SK-N-SH (cell line): ENCODE results near the gene OR1I1. TPM values are rescaled to one million over a fixed set of nuclear protein-coding genes. Genes with fewer than 3 reads are reported as not detected.

Experiments
- CTCF ChIA-PET: fragments of 300-600, 350-600 bp; formaldehyde crosslinking; extraction: SDS; loops from one replicate; lab custom pipeline; 2021; lab: Yijun Ruan, JAX
- POLR2A ChIA-PET: fragments of 350-600 bp; sonication (Branson Sonifier 250); formaldehyde crosslinking; extraction: SDS; loops from one replicate; lab custom pipeline; 2020; ENCODE audit warnings: antibody characterized with exemption, inconsistent platforms; lab: Yijun Ruan, JAX
- DNase-seq: peaks from one replicate; pipeline ENCODE4 v3.0.0; 2012
- H2AFZ ChIP-seq: fragments of 200-600 bp; sonication (generic); 2 replicates; pipeline ENCODE4 v1.8.1; 2016; ENCODE audit warnings: antibody characterized with exemption, mild to moderate bottlenecking, low read depth
- H3F3A ChIP-seq: fragments of 200-600 bp; sonication (generic); replicated peaks from 2 replicates; pipeline ENCODE3; 2016; ENCODE audit warnings: antibody characterized with exemption, mild to moderate bottlenecking; ENCODE audit not compliant: insufficient read depth
- H3K27ac ChIP-seq, 2 experiments: fragments of 200-500 bp in 1 of 2; fragments of 200-600 bp in 1 of 2; sonication (Bioruptor generic) in 1 of 2; sonication (generic), shearing (Covaris generic) in 1 of 2; 2 replicates each; pipeline versions ENCODE4 v1.5.1 to v1.6.1; 2014 to 2016; ENCODE audit warnings: low read depth in 2 of 2, inconsistent platforms in 1 of 2, low read length in 1 of 2, mild to moderate bottlenecking in 1 of 2, mixed read lengths in 1 of 2
- H3K27me3 ChIP-seq: fragments of 200-600 bp; sonication (generic), shearing (Covaris generic); 2 replicates; pipeline ENCODE4 v1.6.1; 2016; ENCODE audit warnings: mixed run types; ENCODE audit not compliant: insufficient read depth
- H3K36me3 ChIP-seq, 2 experiments: fragments of 200-500 bp in 1 of 2; fragments of 200-600 bp in 1 of 2; sonication (Bioruptor generic) in 1 of 2; sonication (generic) in 1 of 2; replicated peaks in 1 of 2; 2 replicates each; pipeline versions ENCODE3 to v1.5.1; 2014 to 2016; ENCODE audit warnings: low read length in 1 of 2, mild to moderate bottlenecking in 1 of 2; ENCODE audit not compliant: insufficient read depth in 2 of 2, control insufficient read depth in 1 of 2
- H3K4me1 ChIP-seq, 2 experiments: fragments of 200-500 bp in 1 of 2; fragments of 200-600 bp in 1 of 2; sonication (Bioruptor generic) in 1 of 2; sonication (generic), shearing (Covaris generic) in 1 of 2; 2 replicates each; pipeline versions ENCODE4 v1.5.1 to v1.6.1; 2014 to 2016; ENCODE audit warnings: low read depth in 1 of 2, low read length in 1 of 2, mixed run types in 1 of 2; ENCODE audit not compliant: insufficient read depth in 2 of 2, control insufficient read depth in 1 of 2
- H3K4me2 ChIP-seq: fragments of 200-600 bp; sonication (generic), shearing (Covaris generic); 2 replicates; pipeline ENCODE4 v1.6.1; 2017; ENCODE audit warnings: mixed run types
- H3K4me3 ChIP-seq, 2 experiments: fragments of 200-500 bp in 1 of 2; fragments of 200-600 bp in 1 of 2; sonication (Bioruptor generic) in 1 of 2; sonication (generic), shearing (Covaris generic) in 1 of 2; 2 replicates each; pipeline versions ENCODE4 v1.5.1 to v1.8.1; 2014 to 2016; ENCODE audit warnings: low read depth in 2 of 2, inconsistent platforms in 1 of 2, low read length in 1 of 2, mild to moderate bottlenecking in 1 of 2, mixed read lengths in 1 of 2, moderate library complexity in 1 of 2
- H3K79me2 ChIP-seq: fragments of 200-600 bp; sonication (generic); 2 replicates; pipeline ENCODE4 v1.8.1; 2017; ENCODE audit warnings: mild to moderate bottlenecking; ENCODE audit not compliant: insufficient read depth
- H3K9ac ChIP-seq: fragments of 200-600 bp; sonication (generic); 2 replicates; pipeline ENCODE4 v1.6.1; 2017; ENCODE audit warnings: mixed run types
- H3K9me2 ChIP-seq: fragments of 200-600 bp; sonication (generic); 2 replicates; pipeline ENCODE4 v1.6.1; 2017; ENCODE audit warnings: mixed run types
- H3K9me3 ChIP-seq: fragments of 200-600 bp; sonication (generic); 2 replicates; pipeline ENCODE4 v1.6.1; 2017; ENCODE audit warnings: mixed run types, mild to moderate bottlenecking, moderate library complexity
- H4K20me1 ChIP-seq: fragments of 200-600 bp; sonication (generic); 2 replicates; pipeline ENCODE4 v1.6.1; 2017; ENCODE audit warnings: mild to moderate bottlenecking, mixed run types; ENCODE audit not compliant: insufficient read depth
- FOXJ3 ChIP-seq: sonication (generic); formaldehyde crosslinking; IDR thresholded peaks from 2 replicates; pipeline ENCODE4 v1.5.1; 2020; ENCODE audit warnings: mild to moderate bottlenecking, missing genetic modification reagents
- FOXM1 ChIP-seq: IDR thresholded peaks from 2 replicates; pipeline ENCODE4 v1.4.0; 2012; ENCODE audit warnings: low read depth, mild to moderate bottlenecking
- GABPA ChIP-seq: IDR thresholded peaks from 2 replicates; pipeline ENCODE4 v1.4.0; 2012; ENCODE audit warnings: low read depth, mild to moderate bottlenecking
- JUND ChIP-seq: IDR thresholded peaks from 2 replicates; pipeline ENCODE4 v1.4.0; 2012
- MAX ChIP-seq: IDR thresholded peaks from 2 replicates; pipeline ENCODE4 v1.4.0; 2012; ENCODE audit warnings: low read depth
- NRF1 ChIP-seq: IDR thresholded peaks from 2 replicates; pipeline ENCODE4 v1.6.1; 2012; ENCODE audit warnings: low read depth, mild to moderate bottlenecking, low read length
- PBX3 ChIP-seq: IDR thresholded peaks from 2 replicates; pipeline ENCODE4; 2012
- POLR2AphosphoS5 ChIP-seq: IDR thresholded peaks from 2 replicates; pipeline ENCODE4 v1.6.1; 2012; ENCODE audit warnings: low read depth, low read length
- RAD21 ChIP-seq: IDR thresholded peaks from 2 replicates; pipeline ENCODE4 v1.6.1; 2012; ENCODE audit warnings: mild to moderate bottlenecking, low read length
- RCOR1 ChIP-seq: fragments of 150-350 bp; IDR thresholded peaks from 2 replicates; pipeline ENCODE4 v1.6.1; 2017; ENCODE audit warnings: antibody characterized with exemption, low read length
- RFX5 ChIP-seq: IDR thresholded peaks from 2 replicates; pipeline ENCODE4 v1.6.1; 2012; ENCODE audit warnings: mild to moderate bottlenecking, improper control_type of control experiment, low read length
- RXRA ChIP-seq: IDR thresholded peaks from 2 replicates; pipeline ENCODE4 v1.4.0; 2012; ENCODE audit warnings: low read depth, mild to moderate bottlenecking, borderline replicate concordance
- TCF12 ChIP-seq: IDR thresholded peaks from 2 replicates; pipeline ENCODE4 v1.4.0; 2012
- TEAD4 ChIP-seq: IDR thresholded peaks from 2 replicates; pipeline ENCODE4 v1.4.0; 2012; ENCODE audit warnings: mild to moderate bottlenecking, borderline replicate concordance; ENCODE audit not compliant: insufficient read depth
- WGBS: methylation state at CpG from one replicate; pipeline ENCODE4 v1.1.6; 2017; ENCODE audit warnings: low lambda C conversion rate; 5-methylcytosine and 5-hydroxymethylcytosine counted together
- polyA plus RNA-seq, 3 experiments: library from polyadenylated mRNA; depleted of rRNA; stranded (reverse); fragments of >200 nt; gene quantifications; 2 replicates each; pipeline ENCODE4 v1.2.3, GENCODE V29; 2012

Gene OR1I1
- polyA plus RNA-seq, 1 of the 3 experiments (the other 2 are of a cell fraction) = not detected

- H3K36me3 ChIP-seq = no peaks in the 10 kb centered on the region
- H3K27ac ChIP-seq = no peak overlapping the region
- DNase-seq = no peak
- H3K4me3 ChIP-seq = no peak overlapping the region
- H3K27me3 ChIP-seq = peaks cover 23% of the 10 kb centered on the region; the same call in 1 of the 2 replicates
- H3K9me3 ChIP-seq = no peaks in the 10 kb centered on the region
- TF ChIP-seq RAD21 (no peak), FOXJ3 (no peak), TCF12 (no peak), POLR2AphosphoS5 (no peak), PBX3 (no peak), MAX (no peak), RXRA (no peak), RCOR1 (no peak)
- H3K9ac ChIP-seq = no peak overlapping the region
- no peak overlapping the region for H3K4me2 ChIP-seq
- H4K20me1 ChIP-seq = no peaks in the 10 kb centered on the region
- no peak overlapping the region for H2AFZ ChIP-seq
- no peaks in the 10 kb centered on the region for H3F3A ChIP-seq
- 6% methylated on average over 5 of the region's 5 CpGs for WGBS
- ChIA-PET POLR2A (no interaction called here), CTCF (no interaction called here)
- no peaks in the 10 kb centered on the region for H3K9me2 ChIP-seq
- H3K4me1 ChIP-seq = no peaks in the 10 kb centered on the region
- no peaks in the 10 kb centered on the region for H3K79me2 ChIP-seq
Observed at GRCh38 chr19:15048128-15048527, 33.9 kb upstream of the OR1I1 start.

GRCh38 chr19:15048885-15049541 lies 33.0 kb upstream of the OR1I1 start, which contains the start of gene CASP14:
TSS of gene CASP14 (plus strand) at chr19:15049480. CDS start at chr19:15052252, 2,772 bp downstream.
- ChIA-PET CTCF (no interaction called here), POLR2A (no interaction called here)
- H3K79me2 ChIP-seq = no peaks in the 10 kb centered on the region
- H3K9me2 ChIP-seq = no peaks in the 10 kb centered on the region
- no peak for DNase-seq
- H4K20me1 ChIP-seq = no peaks in the 10 kb centered on the region
- no peaks in the 10 kb centered on the region for H3F3A ChIP-seq
- H3K9me3 ChIP-seq = no peaks in the 10 kb centered on the region
- no peak within 1 kb of the TSS for H3K4me3 ChIP-seq
- H3K36me3 ChIP-seq = no peaks in the 10 kb centered on the region
- no peak within 1 kb of the TSS for H3K9ac ChIP-seq
- H3K4me2 ChIP-seq = no peak within 1 kb of the TSS
- H3K4me1 ChIP-seq = no peaks in the 10 kb centered on the region
- peaks cover 23% of the 10 kb centered on the region; the same call in 1 of the 2 replicates for H3K27me3 ChIP-seq
- WGBS = 14% methylated on average over 8 of the region's 11 CpGs
- H2AFZ ChIP-seq = no peak within 1 kb of the TSS
- no peak within 1 kb of the TSS for H3K27ac ChIP-seq
- TF ChIP-seq RFX5 (no peak), TEAD4 (no peak), PBX3 (no peak), JUND (no peak), MAX (no peak), GABPA (no peak), RAD21 (no peak), FOXM1 (no peak), NRF1 (no peak)
- TF ChIP-seq, all 33 proteins: peak for 0
